ENCODE data around the gene STK38L. TPM values are rescaled to one million over a fixed set of nuclear protein-coding genes. Genes with fewer than 3 reads are reported as not detected.

Gene STK38L
- total and polyA plus RNA-seq, 10 donors, result 6.4 to 39.8 (median 26.3) TPM

DNA sequence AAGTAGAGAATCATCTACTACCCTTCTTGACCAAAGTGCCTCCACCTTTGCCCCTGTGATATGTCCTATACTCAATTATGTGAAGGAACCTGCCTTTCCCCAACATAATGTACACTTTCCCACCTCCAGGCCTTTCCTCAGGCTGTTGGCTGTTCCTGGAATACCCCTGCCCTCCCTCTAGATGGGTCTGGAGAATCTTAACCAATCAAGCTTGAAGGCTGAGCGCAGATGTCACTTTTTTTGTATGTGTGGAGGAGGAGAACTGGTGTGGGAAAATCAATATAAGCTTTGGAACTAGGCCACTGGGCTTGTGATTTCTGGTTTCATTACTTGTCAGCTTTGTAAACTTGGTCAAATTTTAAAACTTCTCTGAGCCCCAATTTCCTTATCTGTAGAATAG lies 93.3 kb downstream of the STK38L start:
- no peaks in the 10 kb centered on the region for H3K9me3 ChIP-seq
- H3K27me3 ChIP-seq (replicated peaks in 1 of 7), result peaks cover 0 to 23% (median 11%) of the 10 kb centered on the region in 7 donors
- no peaks in the 10 kb centered on the region for H3K36me3 ChIP-seq
- TF ChIP-seq POLR2A (IDR thresholded peaks at IDR 0.05) (no peak), POLR2AphosphoS5 (IDR thresholded peaks at IDR 0.05) (no peak)
- TF ChIP-seq, protein P1, sequence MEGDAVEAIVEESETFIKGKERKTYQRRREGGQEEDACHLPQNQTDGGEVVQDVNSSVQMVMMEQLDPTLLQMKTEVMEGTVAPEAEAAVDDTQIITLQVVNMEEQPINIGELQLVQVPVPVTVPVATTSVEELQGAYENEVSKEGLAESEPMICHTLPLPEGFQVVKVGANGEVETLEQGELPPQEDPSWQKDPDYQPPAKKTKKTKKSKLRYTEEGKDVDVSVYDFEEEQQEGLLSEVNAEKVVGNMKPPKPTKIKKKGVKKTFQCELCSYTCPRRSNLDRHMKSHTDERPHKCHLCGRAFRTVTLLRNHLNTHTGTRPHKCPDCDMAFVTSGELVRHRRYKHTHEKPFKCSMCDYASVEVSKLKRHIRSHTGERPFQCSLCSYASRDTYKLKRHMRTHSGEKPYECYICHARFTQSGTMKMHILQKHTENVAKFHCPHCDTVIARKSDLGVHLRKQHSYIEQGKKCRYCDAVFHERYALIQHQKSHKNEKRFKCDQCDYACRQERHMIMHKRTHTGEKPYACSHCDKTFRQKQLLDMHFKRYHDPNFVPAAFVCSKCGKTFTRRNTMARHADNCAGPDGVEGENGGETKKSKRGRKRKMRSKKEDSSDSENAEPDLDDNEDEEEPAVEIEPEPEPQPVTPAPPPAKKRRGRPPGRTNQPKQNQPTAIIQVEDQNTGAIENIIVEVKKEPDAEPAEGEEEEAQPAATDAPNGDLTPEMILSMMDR (IDR thresholded peaks at IDR 0.05 in 8 of 11, conservative IDR thresholded peaks at IDR 0.05 in 3 of 11), result no peak
- intact Hi-C loops (cut with DNase I; ENCODE audit: low total_unique reads), result no loop called here
- no peak overlapping the region for H3K4me3 ChIP-seq
- peaks cover 1 to 17% (median 10%) of the 10 kb centered on the region in 6 donors for H3K4me1 ChIP-seq
- DNase-seq, result no peak
- WGBS, 5 donors, result 83 to 100% (median 97%) methylated on average over 1 of the region's 1 CpG
- no peak overlapping the region for H3K27ac ChIP-seq

DNA sequence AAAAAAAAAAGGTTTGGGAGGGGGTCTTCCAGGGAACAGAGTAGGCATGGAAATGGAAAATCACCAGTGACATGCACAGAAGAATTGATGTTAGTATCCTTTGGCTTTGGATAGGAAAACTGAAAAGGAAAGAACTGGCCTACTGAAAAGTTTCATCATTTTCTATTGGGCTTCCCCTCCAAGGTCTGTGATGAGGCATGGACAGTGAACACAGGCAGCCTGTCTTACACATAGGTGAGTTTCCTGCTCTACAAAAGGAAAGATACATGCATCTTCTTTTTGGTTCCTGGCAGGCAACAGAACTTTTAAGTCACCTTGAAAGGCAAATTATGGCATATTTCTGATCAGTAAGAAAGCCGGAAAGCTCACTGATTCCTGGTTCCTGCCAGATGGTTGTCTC lies 94.4 kb downstream of the STK38L start:
- intact Hi-C loops (cut with DNase I; ENCODE audit: low total_unique reads), result no loop called here
- H3K27me3 ChIP-seq (replicated peaks in 1 of 7), result peaks cover 0 to 12% (median 5%) of the 10 kb centered on the region in 7 donors
- peaks cover 0 to 8% (median 4%) of the 10 kb centered on the region in 6 donors for H3K4me1 ChIP-seq
- H3K9me3 ChIP-seq, result no peaks in the 10 kb centered on the region
- DNase-seq, result no peak
- WGBS, 5 donors, result 90 to 100% (median 94%) methylated on average over 1 of the region's 1 CpG
- H3K36me3 ChIP-seq, result no peaks in the 10 kb centered on the region
- H3K27ac ChIP-seq, result no peak overlapping the region
- TF ChIP-seq, protein P1 (IDR thresholded peaks at IDR 0.05 in 8 of 11, conservative IDR thresholded peaks at IDR 0.05 in 3 of 11), result no peak
- TF ChIP-seq POLR2AphosphoS5 (IDR thresholded peaks at IDR 0.05) (no peak), POLR2A (IDR thresholded peaks at IDR 0.05) (no peak)
- H3K4me3 ChIP-seq, result no peak overlapping the region

DNA sequence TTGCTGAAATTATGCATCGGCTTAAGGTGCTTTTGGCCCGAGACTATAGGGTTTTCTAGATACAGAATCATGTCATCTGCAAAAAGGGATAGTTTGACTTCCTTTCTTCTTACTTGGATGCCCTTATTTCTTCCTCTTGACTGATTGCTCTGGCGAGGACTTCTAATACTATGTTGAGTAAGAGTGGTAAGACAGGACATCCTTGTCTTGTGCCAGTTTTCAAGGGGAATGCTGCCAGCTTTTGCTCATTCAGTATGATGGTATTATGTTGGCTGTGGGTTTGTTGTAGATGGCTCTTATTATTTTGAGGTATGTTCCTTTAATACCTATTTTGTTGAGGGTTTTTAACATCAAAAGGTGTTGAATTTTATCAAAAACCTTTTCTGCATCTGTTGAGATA lies 96.9 kb downstream of the STK38L start:
- DNase-seq, result no peak
- no peaks in the 10 kb centered on the region for H3K9me3 ChIP-seq
- no peak overlapping the region for H3K27ac ChIP-seq
- H3K4me3 ChIP-seq, result no peak overlapping the region
- H3K4me1 ChIP-seq, result no peaks in the 10 kb centered on the region
- WGBS, 5 donors, result 77 to 96% (median 87%) methylated on average over 3 of the region's 3 CpGs
- TF ChIP-seq POLR2A (IDR thresholded peaks at IDR 0.05) (no peak), POLR2AphosphoS5 (IDR thresholded peaks at IDR 0.05) (no peak)
- intact Hi-C loops (cut with DNase I; ENCODE audit: low total_unique reads), result no loop called here
- no peaks in the 10 kb centered on the region for H3K27me3 ChIP-seq (replicated peaks in 1 of 7)
- no peaks in the 10 kb centered on the region for H3K36me3 ChIP-seq

DNA sequence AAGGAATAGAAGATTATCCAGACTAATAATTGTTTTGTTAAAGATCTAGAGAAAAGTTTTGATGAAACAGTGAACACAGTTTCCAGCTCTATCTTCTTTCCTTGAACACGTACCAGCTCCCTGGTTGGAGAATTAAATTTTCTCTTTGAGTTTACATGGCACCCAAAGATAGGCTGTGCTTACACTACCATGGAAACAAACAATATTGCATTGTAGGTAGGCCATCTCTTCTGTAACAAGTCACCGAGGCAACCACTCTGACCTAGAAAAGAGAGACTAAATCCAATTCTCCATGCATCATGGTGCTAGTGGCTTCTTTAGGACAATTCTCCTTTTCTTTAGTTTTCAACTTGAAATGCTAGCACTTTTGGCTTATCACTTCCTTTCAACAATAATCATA lies 98.5 kb downstream of the STK38L start:
- TF ChIP-seq, protein P1 (IDR thresholded peaks at IDR 0.05 in 8 of 11, conservative IDR thresholded peaks at IDR 0.05 in 3 of 11), result no peak
- no peaks in the 10 kb centered on the region for H3K4me1 ChIP-seq
- WGBS, 5 donors, result 89 to 97% (median 95%) methylated on average over 2 of the region's 2 CpGs
- H3K27ac ChIP-seq, result no peak overlapping the region
- H3K27me3 ChIP-seq (replicated peaks in 1 of 7), result no peaks in the 10 kb centered on the region
- no peaks in the 10 kb centered on the region for H3K36me3 ChIP-seq
- intact Hi-C loops (cut with DNase I; ENCODE audit: low total_unique reads), result no loop called here
- no peaks in the 10 kb centered on the region for H3K9me3 ChIP-seq
- no peak for DNase-seq
- no peak overlapping the region for H3K4me3 ChIP-seq

Measured in spleen (tissue), 11 donors.